H1 (cell line): ENCODE data around the gene FRMD4B. TPM values are rescaled to one million over a fixed set of nuclear protein-coding genes. Genes with fewer than 3 reads are reported as not detected.

Source experiments
- CHD7 ChIP-seq: fragments of 300-600 bp; sonication (generic); IDR thresholded peaks from 2 replicates; pipeline ENCODE4 v1.7.1; 2012; ENCODE audit warnings: low read length, moderate library complexity, mild to moderate bottlenecking, inconsistent platforms; ENCODE audit not compliant: insufficient replicate concordance
- FOSL1 ChIP-seq: IDR thresholded peaks from 2 replicates; pipeline ENCODE4 v1.6.1; 2011; ENCODE audit warnings: mild to moderate bottlenecking, low read depth, low read length, moderate library complexity; ENCODE audit not compliant: insufficient read depth
- POLR2A ChIP-seq, 2 experiments: IDR thresholded peaks; 1 replicate in 1 of 2; 2 replicates in 1 of 2; pipeline ENCODE4 v1.6.1; 2011; ENCODE audit warnings: low read depth in 2 of 2, low read length in 2 of 2, mild to moderate bottlenecking in 2 of 2; ENCODE audit errors: control extremely low read depth in 1 of 2
- POLR2AphosphoS5 ChIP-seq: IDR thresholded peaks from 2 replicates; pipeline ENCODE4 v1.6.1; 2011; ENCODE audit warnings: low read depth, low read length
- POU5F1 ChIP-seq: IDR thresholded peaks from 2 replicates; pipeline ENCODE4 v1.6.1; 2011; ENCODE audit warnings: low read depth, mild to moderate bottlenecking, low read length, moderate library complexity
- SIX5 ChIP-seq: IDR thresholded peaks from 2 replicates; pipeline ENCODE4 v1.6.1; 2011; ENCODE audit warnings: mild to moderate bottlenecking, low read depth, low read length
- SP1 ChIP-seq: IDR thresholded peaks from 2 replicates; pipeline ENCODE4 v1.6.1; 2011; ENCODE audit warnings: low read depth, low read length
- polyA plus RNA-seq, 7 experiments: library from polyadenylated mRNA; depleted of rRNA in 3 of 7; stranded (reverse) in 5 of 7; unstranded in 2 of 7; fragments of >200 nt in 5 of 7; fragments of 200-250 nt in 2 of 7; gene quantifications; 1 replicate in 5 of 7; 2 replicates in 1 of 7; 4 replicates in 1 of 7; pipeline versions ENCODE4 v1.2.1 to v1.2.3, GENCODE V29; 2011 to 2013; ENCODE audit warnings: missing spikeins in 2 of 7, mixed read lengths in 2 of 7
- total RNA-seq: library from RNA; stranded (reverse); fragmentation: NEBNext Ultra II Directional; extraction: Animal tissue kit (Norgen Biotek cat#: 25700); gene quantifications from 2 replicates; pipeline ENCODE4 v1.2.1, GENCODE V29; 2021

FRMD4B gene
- total and polyA plus RNA-seq, 2 of the 8 experiments (the other 6 are each of a cell fraction or from before 2014, with no cell fraction given): 2.7 to 7.2 TPM

DNA sequence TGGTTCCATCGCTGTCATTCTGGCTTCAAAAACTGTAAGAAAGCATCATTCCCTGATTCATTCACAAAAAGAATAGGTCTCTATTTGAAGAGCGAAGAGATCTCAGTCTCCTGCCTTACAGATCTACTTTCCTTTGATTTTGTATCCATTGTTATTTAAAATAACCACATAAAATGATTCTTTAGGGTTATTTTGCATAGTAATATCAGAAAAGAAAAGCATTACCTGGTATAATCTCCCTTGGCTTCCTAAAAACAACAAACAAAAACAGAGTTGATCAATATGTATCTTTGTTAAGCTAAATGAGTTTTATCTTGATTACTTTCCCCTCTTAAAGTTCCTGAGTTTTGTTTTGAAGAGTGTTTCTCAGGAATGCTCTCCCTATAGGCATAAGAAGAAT lies 136.9 kb downstream of the FRMD4B start (continued):
- TF ChIP-seq CHD7 (no peak), SP1 (no peak), FOSL1 (no peak), POLR2AphosphoS5 (no peak), POLR2A (IDR thresholded peaks at IDR 0.05; ENCODE audit: control extremely low read depth in 1 of 2, low read depth in 2 of 2, low read length in 2 of 2) (no peak), POU5F1 (no peak), SIX5 (no peak)
- TF ChIP-seq, all 59 proteins: peak for 0
